Pancreas (tissue), 10 donors: ENCODE measurements around the gene ORC3. TPM values are rescaled to one million over a fixed set of nuclear protein-coding genes. Genes with fewer than 3 reads are reported as not detected.

Experiments used
- ATAC-seq, 4 donors: fragments of 200-7000 bp; cut with Tn5 transposase; one replicate each; pipeline versions ENCODE4 v1.8.0 to v1.9.1; 2020; ENCODE audit warnings: mild to moderate bottlenecking in 4 of 4, moderate library complexity in 4 of 4
- DNase-seq, 6 donors: peaks; one replicate each; pipeline ENCODE4 v3.0.0-alpha.2; 2020
- FAIRE-seq: peaks from 2 replicates; lab custom pipeline; 2012; peaks lifted over from hg19 to GRCh38; lab: Jason Lieb, UNC
- H3K27ac ChIP-seq, 4 donors: fragments of 200-600 bp; sonication (generic); 1 replicate in 3 of 4; 2 replicates in 1 of 4; pipeline versions ENCODE4 v1.5.0 to v1.8.0; 2020
- H3K27me3 ChIP-seq, 4 donors: fragments of 200-600 bp; one replicate each; pipeline ENCODE4 v1.8.0; 2021
- H3K36me3 ChIP-seq, 3 donors: fragments of 200-600 bp; sonication (generic) in 1 of 3; one replicate each; pipeline versions ENCODE4 v1.5.0 to v1.8.0; 2020 to 2021
- H3K4me1 ChIP-seq, 3 donors: fragments of 200-600 bp; one replicate each; pipeline ENCODE4 v1.8.0; 2021
- H3K4me3 ChIP-seq, 4 donors: fragments of 200-600 bp; sonication (generic) in 2 of 4; one replicate each; pipeline versions ENCODE4 v1.5.0 to v1.8.0; 2020 to 2021
- H3K9me3 ChIP-seq, 4 donors: fragments of 200-600 bp; one replicate each; pipeline ENCODE4 v1.8.0; 2021
- WGBS, 2 donors: extraction: QIAGEN DNeasy Blood & Tissue Kit; methylation state at CpG; one replicate each; pipeline ENCODE4 v1.1.7; 2013; 5-methylcytosine and 5-hydroxymethylcytosine counted together
- intact Hi-C, 3 donors: fragments of 100-400 bp; cut with DNase I; formaldehyde crosslinking; loops; one replicate each; pipeline versions ENCODE4 v1.11.1 to v1.14.2; 2022
- polyA plus RNA-seq, 2 donors: library from polyadenylated mRNA; stranded (reverse); fragments of 200-250 nt; gene quantifications; one replicate each; pipeline ENCODE4 v1.2.3, GENCODE V29; 2013
- total RNA-seq, 6 donors: library from RNA; stranded (reverse); fragmentation: NEBNext Ultra II Directional in 4 of 6; extraction: Animal tissue kit (Norgen Biotek cat#: 25700) in 4 of 6; gene quantifications; one replicate each; pipeline versions ENCODE4 v1.2.1 to v1.2.4, GENCODE V29; 2021 to 2023
- TF ChIP-seq, protein P1 (sequence below), 4 donors: fragments of 200-600 bp; sonication (generic) in 3 of 4; IDR thresholded peaks; one replicate each; pipeline versions ENCODE4 v1.5.0 to v1.8.0; 2021; ENCODE audit warnings: antibody characterized with exemption in 4 of 4
- donor health status: healthy with polysubstance abuse.
- donor health status: DM: no; HTN: no; CAD: no; lungs with moderate emphysema.
- donor health status: DM: no; HTN: no; CAD: no.
- donor health status: control.
- donor health status: control.
- donor health status: Bipolar disorder and iron deficiency.
- donor health status: DM: yes; HTN: yes; CAD: no.
- donor health status: DM: no; HTN: no; CAD: no.
- donor health status: DM: no; HTN: no; CAD: no.
- donor health status: DM: yes; HTN: yes; CAD: no.

The ORC3 gene
- total RNA-seq (10 to 100 TPM in 2 of 6 donors, 1 to 10 TPM in 4; 5.5 to 11.6 (median 7.6) TPM), polyA plus RNA-seq (10 to 100 TPM in 1 of 2 donors, 1 to 10 TPM in 1; 6.7 to 11.5 TPM)

DNA sequence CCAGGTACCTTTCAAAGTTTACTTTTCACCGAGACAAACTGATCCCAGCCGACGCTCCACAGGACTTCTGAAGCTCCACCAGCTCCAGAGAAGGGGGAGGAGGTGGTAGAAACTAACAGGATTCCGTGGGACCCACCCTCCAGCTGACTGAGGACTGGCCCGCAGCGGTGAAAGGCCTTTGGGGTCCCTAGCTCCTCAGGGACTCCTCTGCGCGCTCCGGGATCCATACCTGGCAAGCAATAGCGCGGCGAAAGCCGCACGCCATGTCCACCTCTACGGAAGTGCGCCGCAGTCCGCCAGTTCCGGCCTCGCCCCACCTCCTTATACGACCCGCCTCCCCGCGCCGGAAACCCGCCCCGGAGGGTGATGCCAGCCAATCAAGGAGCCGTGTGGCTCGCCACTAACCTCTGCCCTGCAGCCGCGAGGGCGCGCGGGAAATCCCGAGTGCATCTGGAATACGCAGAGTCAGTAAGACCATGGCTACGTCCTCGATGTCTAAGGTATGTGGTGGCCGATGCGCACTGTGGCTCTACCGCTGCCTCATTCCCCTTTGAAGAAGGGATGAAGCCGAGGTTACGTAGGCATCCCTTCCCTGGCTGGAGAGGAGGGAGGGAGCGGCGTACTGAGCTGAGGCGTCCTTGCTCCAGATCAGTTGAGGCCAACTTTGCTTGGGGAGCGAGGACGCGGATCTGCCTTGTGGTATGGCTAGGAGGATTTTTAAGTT lies at the start of gene ORC3, which contains the start of gene RARS2:
ORC3 (plus strand) TSS at position 443 of the 724 bp plus-strand sequence; CDS start at position 477, 34 bp downstream.
RARS2 (minus strand) TSS at position 295 of the 724 bp plus-strand sequence; CDS start at position 265, 30 bp downstream.
- 0% methylated on average over 49 of the region's 49 CpGs for WGBS, 2 donors
- no peak for FAIRE-seq
- peaks cover 4 to 19% (median 11%) of the 10 kb centered on the region in 3 donors for H3K4me1 ChIP-seq

DNA sequence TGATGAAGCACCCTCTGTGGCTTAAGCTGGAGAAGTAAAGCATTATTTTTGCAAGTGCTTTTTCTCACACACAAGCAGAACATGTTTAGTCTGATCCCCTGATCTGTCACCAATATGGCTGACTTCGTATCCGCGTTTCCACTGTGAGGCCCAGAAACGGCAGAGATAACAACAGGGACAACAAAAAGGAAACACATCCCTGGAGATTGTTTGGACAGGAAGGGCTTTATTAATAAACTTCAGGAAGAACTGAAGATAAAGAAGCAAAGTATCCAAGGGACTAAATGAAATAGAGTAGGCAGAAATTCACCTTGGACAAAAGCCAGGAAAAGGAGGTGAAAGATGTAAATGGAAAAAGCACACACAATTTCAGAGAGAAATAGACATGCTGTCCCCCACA lies 49.4 kb upstream of the ORC3 start:
- no peak for DNase-seq
- ATAC-seq, result no peak
- no peaks in the 10 kb centered on the region for H3K4me1 ChIP-seq
- H3K27me3 ChIP-seq, result no peaks in the 10 kb centered on the region
- no peak overlapping the region for H3K27ac ChIP-seq
- no peak overlapping the region for H3K4me3 ChIP-seq
- 74 to 85% methylated on average over 4 of the region's 4 CpGs for WGBS, 2 donors
- H3K36me3 ChIP-seq, result peaks cover 0 to 16% (median 6%) of the 10 kb centered on the region in 3 donors
- H3K9me3 ChIP-seq, result no peaks in the 10 kb centered on the region
- TF ChIP-seq, protein P1, sequence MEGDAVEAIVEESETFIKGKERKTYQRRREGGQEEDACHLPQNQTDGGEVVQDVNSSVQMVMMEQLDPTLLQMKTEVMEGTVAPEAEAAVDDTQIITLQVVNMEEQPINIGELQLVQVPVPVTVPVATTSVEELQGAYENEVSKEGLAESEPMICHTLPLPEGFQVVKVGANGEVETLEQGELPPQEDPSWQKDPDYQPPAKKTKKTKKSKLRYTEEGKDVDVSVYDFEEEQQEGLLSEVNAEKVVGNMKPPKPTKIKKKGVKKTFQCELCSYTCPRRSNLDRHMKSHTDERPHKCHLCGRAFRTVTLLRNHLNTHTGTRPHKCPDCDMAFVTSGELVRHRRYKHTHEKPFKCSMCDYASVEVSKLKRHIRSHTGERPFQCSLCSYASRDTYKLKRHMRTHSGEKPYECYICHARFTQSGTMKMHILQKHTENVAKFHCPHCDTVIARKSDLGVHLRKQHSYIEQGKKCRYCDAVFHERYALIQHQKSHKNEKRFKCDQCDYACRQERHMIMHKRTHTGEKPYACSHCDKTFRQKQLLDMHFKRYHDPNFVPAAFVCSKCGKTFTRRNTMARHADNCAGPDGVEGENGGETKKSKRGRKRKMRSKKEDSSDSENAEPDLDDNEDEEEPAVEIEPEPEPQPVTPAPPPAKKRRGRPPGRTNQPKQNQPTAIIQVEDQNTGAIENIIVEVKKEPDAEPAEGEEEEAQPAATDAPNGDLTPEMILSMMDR (IDR thresholded peaks at IDR 0.05), result no peak
- intact Hi-C loops, result no loop called here
- FAIRE-seq, result no peak

More for the DNA sequence above, at the start of gene ORC3, which contains the start of gene RARS2:
- intact Hi-C loops, result no loop called here
- Histone ChIP-seq H3K27me3 (no peaks in the 10 kb centered on the region), H3K4me3 (peak within 1 kb of the TSS; percentile 57 to 86 (median 70)), H3K27ac (peak within 1 kb of the TSS; percentile 61 to 78 (median 76)), H3K9me3 (no peaks in the 10 kb centered on the region), H3K36me3 (no peaks in the 10 kb centered on the region)
- ATAC-seq (peak; percentile 100), DNase-seq (peak; percentile 95 to 98 (median 96))
- TF ChIP-seq, protein P1 (IDR thresholded peaks at IDR 0.05), result no peak

DNA sequence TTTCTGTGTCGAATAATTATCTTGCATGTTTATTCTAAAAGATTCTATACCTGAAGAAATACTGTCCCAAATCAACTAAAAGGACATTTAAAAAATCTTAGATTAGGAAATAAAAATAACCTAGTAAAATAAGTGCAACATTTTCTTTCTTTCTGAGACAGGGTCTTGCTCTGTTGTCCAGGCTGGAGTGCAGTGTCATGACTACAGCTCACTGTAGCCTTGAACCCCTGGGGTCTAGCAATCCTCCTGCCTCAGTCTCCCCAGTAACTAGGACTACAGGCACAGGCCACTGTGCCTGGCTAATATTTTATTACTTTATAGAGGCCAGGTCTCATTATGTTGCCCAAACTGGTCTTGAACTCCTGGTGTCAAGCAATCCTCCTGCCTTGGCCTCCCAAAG lies 48.9 kb upstream of the ORC3 start:
- Histone ChIP-seq H3K9me3 (no peaks in the 10 kb centered on the region), H3K27ac (no peak overlapping the region), H3K4me1 (no peaks in the 10 kb centered on the region), H3K36me3 (peaks cover 0 to 16% (median 6%) of the 10 kb centered on the region in 3 donors), H3K27me3 (no peaks in the 10 kb centered on the region), H3K4me3 (no peak overlapping the region)
- no peak for ATAC-seq
- TF ChIP-seq, protein P1 (IDR thresholded peaks at IDR 0.05), result no peak
- FAIRE-seq, result no peak
- 93 to 98% methylated on average over 1 of the region's 1 CpG for WGBS, 2 donors
- intact Hi-C loops, result no loop called here
- DNase-seq, result no peak

DNA sequence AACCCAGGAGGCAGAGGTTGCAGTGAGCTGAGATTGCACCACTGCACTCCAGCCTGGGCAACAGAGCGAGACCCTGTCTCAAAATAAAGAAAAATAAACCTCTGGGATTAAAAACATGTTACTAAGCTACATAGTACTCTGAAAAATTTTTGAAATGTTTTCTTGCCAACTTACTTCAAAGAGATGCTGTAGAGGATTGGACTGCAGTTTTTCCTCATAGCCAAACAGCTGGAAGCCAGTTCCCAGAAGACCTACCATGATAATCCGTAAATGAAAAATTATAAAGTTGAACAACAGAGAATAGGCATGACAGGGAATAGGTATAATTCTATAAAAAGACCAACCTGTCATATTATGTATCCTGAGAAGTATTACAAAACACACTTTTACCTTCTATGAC lies 48.2 kb upstream of the ORC3 start:
- TF ChIP-seq, protein P1 (IDR thresholded peaks at IDR 0.05), result no peak
- no peak for FAIRE-seq
- no peaks in the 10 kb centered on the region for H3K4me1 ChIP-seq
- peaks cover 0 to 16% (median 6%) of the 10 kb centered on the region in 3 donors for H3K36me3 ChIP-seq
- no peaks in the 10 kb centered on the region for H3K9me3 ChIP-seq
- H3K27me3 ChIP-seq, result no peaks in the 10 kb centered on the region
- DNase-seq, result no peak
- WGBS, 2 donors, result 89 to 97% methylated on average over 2 of the region's 2 CpGs
- intact Hi-C loops, result no loop called here
- H3K27ac ChIP-seq, result no peak overlapping the region
- no peak for ATAC-seq
- H3K4me3 ChIP-seq, result no peak overlapping the region
